Type B pancreatic cell (in vitro differentiated cells): Measurements from ENCODE around the gene HPS6. TPM values are rescaled to one million over a fixed set of nuclear protein-coding genes. Genes with fewer than 3 reads are reported as not detected.
A peak's percentile ranks its signal among the peaks of the same experiment; 100 is the strongest.

Experiments used
- DNase-seq: peaks from one replicate; pipeline ENCODE4 v3.0.0; 2021; ENCODE audit warnings: mixed read lengths; ENCODE audit not compliant: unreplicated experiment; ENCODE audit errors: extremely low spot score
- H3K27ac Mint-ChIP-seq: 2 replicates; pipeline ENCODE4 v1.8.0; 2021; ENCODE audit warnings: mild to moderate bottlenecking, mixed read lengths
- H3K27me3 Mint-ChIP-seq: 2 replicates; pipeline ENCODE4 v1.8.0; 2021; ENCODE audit warnings: mixed read lengths
- H3K36me3 Mint-ChIP-seq: 2 replicates; pipeline ENCODE4 v1.8.0; 2021; ENCODE audit warnings: mixed read lengths
- H3K4me1 Mint-ChIP-seq: one replicate; pipeline ENCODE4 v1.8.0; 2021; ENCODE audit warnings: mixed read lengths; ENCODE audit not compliant: unreplicated experiment
- H3K4me3 Mint-ChIP-seq: 2 replicates; pipeline ENCODE4 v1.8.0; 2021; ENCODE audit warnings: mild to moderate bottlenecking, mixed read lengths
- H3K9me3 Mint-ChIP-seq: 2 replicates; pipeline ENCODE4 v1.8.0; 2021; ENCODE audit warnings: mixed read lengths
- total RNA-seq: library from RNA; stranded (reverse); gene quantifications from 2 replicates; pipeline ENCODE4 v1.2.1, GENCODE V29; 2021; ENCODE audit warnings: low replicate concordance
- TF ChIP-seq, protein P1 (sequence below): fragments of 200-600 bp; sonication (generic); conservative IDR thresholded peaks from 2 replicates; pipeline ENCODE4 v1.5.0; 2021; ENCODE audit warnings: antibody characterized with exemption, mild to moderate bottlenecking

Gene HPS6
- total RNA-seq, 1 donor from 2014 or later = 19.1 TPM

DNA sequence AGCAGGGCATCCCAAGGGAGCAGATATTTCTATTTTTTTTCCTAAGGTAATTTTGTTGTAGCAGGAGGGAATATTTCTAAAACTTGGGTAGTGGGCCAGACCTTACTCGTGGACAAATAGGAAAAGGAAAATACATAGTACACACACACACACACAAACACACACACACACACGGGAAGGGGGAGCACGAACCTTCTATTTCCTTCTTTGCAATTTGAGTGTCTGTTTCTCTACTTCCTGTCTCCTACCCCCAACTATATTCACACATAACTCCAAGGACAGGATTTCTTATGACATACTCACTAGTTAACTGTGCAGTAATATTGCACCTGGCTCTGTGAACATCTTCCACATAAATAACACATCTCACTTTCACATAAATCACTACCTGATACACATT is 50.6 kb downstream of the HPS6 start:
- H3K9me3 Mint-ChIP-seq = no peaks in the 10 kb centered on the region
- no peak for DNase-seq
- TF ChIP-seq, protein P1, sequence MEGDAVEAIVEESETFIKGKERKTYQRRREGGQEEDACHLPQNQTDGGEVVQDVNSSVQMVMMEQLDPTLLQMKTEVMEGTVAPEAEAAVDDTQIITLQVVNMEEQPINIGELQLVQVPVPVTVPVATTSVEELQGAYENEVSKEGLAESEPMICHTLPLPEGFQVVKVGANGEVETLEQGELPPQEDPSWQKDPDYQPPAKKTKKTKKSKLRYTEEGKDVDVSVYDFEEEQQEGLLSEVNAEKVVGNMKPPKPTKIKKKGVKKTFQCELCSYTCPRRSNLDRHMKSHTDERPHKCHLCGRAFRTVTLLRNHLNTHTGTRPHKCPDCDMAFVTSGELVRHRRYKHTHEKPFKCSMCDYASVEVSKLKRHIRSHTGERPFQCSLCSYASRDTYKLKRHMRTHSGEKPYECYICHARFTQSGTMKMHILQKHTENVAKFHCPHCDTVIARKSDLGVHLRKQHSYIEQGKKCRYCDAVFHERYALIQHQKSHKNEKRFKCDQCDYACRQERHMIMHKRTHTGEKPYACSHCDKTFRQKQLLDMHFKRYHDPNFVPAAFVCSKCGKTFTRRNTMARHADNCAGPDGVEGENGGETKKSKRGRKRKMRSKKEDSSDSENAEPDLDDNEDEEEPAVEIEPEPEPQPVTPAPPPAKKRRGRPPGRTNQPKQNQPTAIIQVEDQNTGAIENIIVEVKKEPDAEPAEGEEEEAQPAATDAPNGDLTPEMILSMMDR = no peak
- H3K36me3 Mint-ChIP-seq = peaks cover 11% of the 10 kb centered on the region
- peak overlapping the region; percentile 94 for H3K4me3 Mint-ChIP-seq
- H3K27me3 Mint-ChIP-seq = no peaks in the 10 kb centered on the region
- peak overlapping the region; percentile 80 for H3K27ac Mint-ChIP-seq
- peaks cover 52% of the 10 kb centered on the region for H3K4me1 Mint-ChIP-seq

DNA sequence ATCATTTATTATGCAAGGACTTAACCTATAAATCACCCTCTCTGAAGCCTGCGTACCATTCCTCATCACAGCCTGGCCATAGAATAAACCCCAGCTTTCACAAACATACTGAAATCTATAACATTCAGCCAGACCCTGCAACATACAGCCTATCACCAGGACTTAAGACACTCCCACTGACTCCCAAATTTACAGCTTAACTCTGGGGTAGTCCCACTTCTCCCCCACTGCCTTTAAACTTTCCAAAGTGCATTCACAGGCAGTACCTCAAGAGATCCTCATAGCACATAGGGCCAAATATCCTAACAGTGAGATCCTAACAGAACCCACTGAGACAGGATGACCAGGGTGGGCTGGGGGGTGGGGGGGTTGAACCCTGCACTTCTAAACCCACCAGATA is 51.5 kb downstream of the HPS6 start:
- Mint-ChIP-seq H3K36me3 (peaks cover 11% of the 10 kb centered on the region), H3K4me1 (peaks cover 54% of the 10 kb centered on the region), H3K27ac (peak overlapping the region; percentile 80), H3K9me3 (no peaks in the 10 kb centered on the region), H3K4me3 (peak overlapping the region; percentile 94), H3K27me3 (no peaks in the 10 kb centered on the region)
- DNase-seq = no peak
- TF ChIP-seq, protein P1 = no peak

Other genes with a start within 250 kb of the HPS6 start
- 99.5 and 99.6 TPM in 2 replicates for gene OGA, start 246.9 kb upstream of the HPS6 start, total RNA-seq
- 1.4 and 4.9 TPM in 2 replicates for gene KCNIP2, start 221.5 kb upstream of the HPS6 start, total RNA-seq
- 20.5 and 22.2 TPM in 2 replicates for gene ARMH3, start 9.2 kb upstream of the HPS6 start, total RNA-seq
- gene LDB1, start 55.0 kb downstream of the HPS6 start, total RNA-seq = 80.8 and 115 TPM in 2 replicates
- 48.6 and 51.6 TPM in 2 replicates for gene PPRC1, start 67.7 kb downstream of the HPS6 start, total RNA-seq
- 74.8 and 88.0 TPM in 2 replicates for gene NOLC1, start 87.0 kb downstream of the HPS6 start, total RNA-seq
- gene ELOVL3, start 160.9 kb downstream of the HPS6 start, total RNA-seq = 0.22 TPM in 1 of 2 replicates, not detected in the other
- gene PITX3, start 176.2 kb downstream of the HPS6 start, total RNA-seq = 0.34 TPM in 1 of 2 replicates, not detected in the other
- 48.7 and 61.9 TPM in 2 replicates for gene GBF1, start 180.2 kb downstream of the HPS6 start, total RNA-seq